ENCODE results near the gene MPG.

MPG gene

DNA sequence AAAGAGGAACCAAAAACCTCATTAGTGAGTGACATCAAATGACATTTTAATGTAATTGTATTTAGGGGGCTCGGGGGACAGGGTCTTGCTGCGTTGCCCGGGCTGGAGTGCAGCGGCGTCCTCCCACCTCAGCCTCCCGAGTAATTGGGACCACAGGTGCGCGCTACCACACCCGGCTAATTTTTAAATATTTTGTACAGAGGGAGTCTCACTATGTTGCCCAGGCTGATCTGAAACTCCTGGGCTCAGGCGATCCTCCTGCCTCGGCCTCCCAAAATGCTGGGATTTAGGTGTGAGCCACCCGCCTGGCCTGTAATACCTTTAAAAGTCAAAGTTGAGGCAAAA is 23.8 kb upstream of the MPG start:
- peak overlapping the region; percentile 83 for H3K4me3 ChIP-seq (ENCODE audit: low read length)
- TF ChIP-seq, protein P1, sequence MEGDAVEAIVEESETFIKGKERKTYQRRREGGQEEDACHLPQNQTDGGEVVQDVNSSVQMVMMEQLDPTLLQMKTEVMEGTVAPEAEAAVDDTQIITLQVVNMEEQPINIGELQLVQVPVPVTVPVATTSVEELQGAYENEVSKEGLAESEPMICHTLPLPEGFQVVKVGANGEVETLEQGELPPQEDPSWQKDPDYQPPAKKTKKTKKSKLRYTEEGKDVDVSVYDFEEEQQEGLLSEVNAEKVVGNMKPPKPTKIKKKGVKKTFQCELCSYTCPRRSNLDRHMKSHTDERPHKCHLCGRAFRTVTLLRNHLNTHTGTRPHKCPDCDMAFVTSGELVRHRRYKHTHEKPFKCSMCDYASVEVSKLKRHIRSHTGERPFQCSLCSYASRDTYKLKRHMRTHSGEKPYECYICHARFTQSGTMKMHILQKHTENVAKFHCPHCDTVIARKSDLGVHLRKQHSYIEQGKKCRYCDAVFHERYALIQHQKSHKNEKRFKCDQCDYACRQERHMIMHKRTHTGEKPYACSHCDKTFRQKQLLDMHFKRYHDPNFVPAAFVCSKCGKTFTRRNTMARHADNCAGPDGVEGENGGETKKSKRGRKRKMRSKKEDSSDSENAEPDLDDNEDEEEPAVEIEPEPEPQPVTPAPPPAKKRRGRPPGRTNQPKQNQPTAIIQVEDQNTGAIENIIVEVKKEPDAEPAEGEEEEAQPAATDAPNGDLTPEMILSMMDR (conservative IDR thresholded peaks at IDR 0.05; ENCODE audit: low read length) = no peak
- no peak for DNase-seq (ENCODE audit: low read depth)

- TF ChIP-seq, protein P1 (conservative IDR thresholded peaks at IDR 0.05; ENCODE audit: low read length) = no peak
- DNase-seq (ENCODE audit: low read depth) = no peak
- H3K4me3 ChIP-seq (ENCODE audit: low read length) = no peak overlapping the region
These were observed 22.4 kb upstream of the MPG start for GRCh38 chr16:55571-56136.

GRCh38 chr16:56231-56927 is 21.6 kb upstream of the MPG start:
- TF ChIP-seq, protein P1 (conservative IDR thresholded peaks at IDR 0.05; ENCODE audit: low read length) = no peak

GRCh38 chr16:57711-58110 is 20.3 kb upstream of the MPG start:
- no peak overlapping the region for H3K4me3 ChIP-seq (ENCODE audit: low read length)
- DNase-seq (ENCODE audit: low read depth) = no peak
- TF ChIP-seq, protein P1 (conservative IDR thresholded peaks at IDR 0.05; ENCODE audit: low read length) = no peak

More at GRCh38 chr16:56231-56927, 21.6 kb upstream of the MPG start:
- no peak for DNase-seq (ENCODE audit: low read depth)
- H3K4me3 ChIP-seq (ENCODE audit: low read length) = no peak overlapping the region

GRCh38 chr16:58491-59439 is 19.3 kb upstream of the MPG start:
- H3K4me3 ChIP-seq (ENCODE audit: low read length) = no peak overlapping the region
- TF ChIP-seq, protein P1 (conservative IDR thresholded peaks at IDR 0.05; ENCODE audit: low read length) = no peak

DNA sequence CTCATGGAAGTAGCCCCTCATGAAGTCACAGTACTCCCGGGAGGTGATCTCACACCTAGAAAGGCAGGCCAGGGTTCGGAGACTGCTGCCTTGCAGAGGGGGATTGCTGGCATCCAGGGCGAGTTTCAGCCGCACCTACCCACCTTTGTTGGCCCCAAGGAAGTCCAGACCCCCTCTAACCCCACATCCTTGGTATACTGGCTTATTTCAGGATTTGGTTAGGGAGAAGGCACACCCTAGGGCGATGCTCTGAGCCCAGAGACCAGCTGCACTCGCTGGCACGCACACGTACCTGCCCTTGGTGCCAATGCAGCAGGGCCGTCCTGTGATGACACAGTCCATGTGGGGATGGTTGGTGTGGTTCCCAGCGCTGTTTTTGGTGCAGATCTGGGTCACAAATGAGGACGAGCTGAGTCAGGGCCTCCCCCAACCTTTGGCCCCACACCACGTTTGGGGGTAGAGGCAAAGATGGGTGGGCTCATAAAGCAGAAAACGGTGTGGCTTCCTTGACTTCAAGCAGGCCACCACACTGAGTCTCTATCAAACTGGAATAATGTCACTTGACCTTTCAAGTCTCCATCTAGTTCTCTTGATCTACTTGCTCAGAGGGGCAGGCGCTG is 18.5 kb upstream of the MPG start:
- TF ChIP-seq, protein P1 (conservative IDR thresholded peaks at IDR 0.05; ENCODE audit: low read length) = no peak
- H3K4me3 ChIP-seq (ENCODE audit: low read length) = no peak overlapping the region
- DNase-seq (ENCODE audit: low read depth) = no peak

More at GRCh38 chr16:58491-59439, 19.3 kb upstream of the MPG start:
- DNase-seq (ENCODE audit: low read depth) = no peak

All from AG10803 (cell line).